Stimulated activated CD8-positive, alpha-beta memory T cell treated with anti-CD3 and anti-CD28 coated beads, Interleukin-15, amount 100 ng/mL, for 1 hour (primary cell): Measurements from ENCODE around the gene BAG3.
"Not testable (repeated sequence)": the region's sequence is repeated elsewhere in the genome, so short reads cannot be mapped to it uniquely, and the experiment has no call there.

Experiments
- DNase-seq: peaks from one replicate; pipeline ENCODE4 v3.0.0-alpha.2; 2020; ENCODE audit warnings: low read depth

Gene BAG3

DNA sequence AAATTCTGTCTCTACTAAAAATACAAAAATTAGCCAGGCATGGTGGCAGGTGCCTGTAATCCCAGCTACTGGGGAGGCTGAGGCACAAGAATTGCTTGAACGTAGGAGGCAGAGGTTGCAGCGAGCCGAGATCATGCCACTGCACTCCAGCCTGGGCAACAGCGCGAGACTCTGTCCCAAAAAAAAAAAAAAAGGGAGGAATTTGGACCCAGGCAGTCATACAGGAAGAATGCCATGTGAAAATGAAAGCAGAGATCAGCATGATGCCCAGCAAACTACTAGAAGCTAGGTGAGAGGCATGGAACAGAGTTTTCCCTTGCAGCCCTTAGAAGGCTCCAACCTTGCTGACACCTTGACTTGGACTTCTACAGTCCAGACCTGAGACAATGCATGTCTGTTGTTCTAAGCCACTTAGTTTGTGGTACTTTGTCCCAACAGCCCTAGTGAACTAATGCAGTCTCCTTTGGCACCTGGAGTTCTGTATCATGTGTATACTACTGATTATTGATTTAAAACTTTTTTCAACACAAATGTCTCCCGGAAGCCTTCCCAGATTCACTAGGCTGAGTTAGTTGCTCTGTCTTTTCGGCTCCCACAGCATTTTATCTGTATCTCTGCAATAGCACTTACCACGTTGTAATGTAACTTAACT, 10.2 kb upstream of the BAG3 start:
- DNase-seq = no peak

DNA sequence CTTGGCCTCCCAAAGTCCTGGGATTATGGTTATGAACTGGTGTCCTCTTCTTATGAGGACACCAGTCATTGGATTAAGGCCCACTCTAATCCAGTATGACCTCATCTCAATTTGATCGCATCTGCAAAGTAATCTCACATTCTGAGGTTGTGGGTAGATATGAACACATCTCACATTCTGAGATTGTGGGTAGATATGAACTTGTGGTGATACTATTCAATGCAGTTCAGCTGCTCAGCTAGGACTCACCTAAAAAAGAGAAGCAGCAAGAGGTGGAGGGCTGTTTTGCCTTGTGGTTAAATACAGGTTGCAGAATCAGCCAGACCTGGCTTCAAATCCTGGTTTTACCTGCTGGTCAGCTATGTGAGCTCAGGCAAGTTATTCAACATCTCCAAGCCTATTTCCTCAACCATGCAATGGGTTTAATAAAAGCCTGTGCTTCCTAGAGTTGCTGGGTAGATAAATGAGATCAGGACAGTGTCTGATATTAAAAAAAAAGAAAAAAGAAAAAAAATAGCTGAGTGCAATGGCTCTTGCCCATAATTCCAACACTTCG, 8.5 kb upstream of the BAG3 start:
- DNase-seq = no peak

DNA sequence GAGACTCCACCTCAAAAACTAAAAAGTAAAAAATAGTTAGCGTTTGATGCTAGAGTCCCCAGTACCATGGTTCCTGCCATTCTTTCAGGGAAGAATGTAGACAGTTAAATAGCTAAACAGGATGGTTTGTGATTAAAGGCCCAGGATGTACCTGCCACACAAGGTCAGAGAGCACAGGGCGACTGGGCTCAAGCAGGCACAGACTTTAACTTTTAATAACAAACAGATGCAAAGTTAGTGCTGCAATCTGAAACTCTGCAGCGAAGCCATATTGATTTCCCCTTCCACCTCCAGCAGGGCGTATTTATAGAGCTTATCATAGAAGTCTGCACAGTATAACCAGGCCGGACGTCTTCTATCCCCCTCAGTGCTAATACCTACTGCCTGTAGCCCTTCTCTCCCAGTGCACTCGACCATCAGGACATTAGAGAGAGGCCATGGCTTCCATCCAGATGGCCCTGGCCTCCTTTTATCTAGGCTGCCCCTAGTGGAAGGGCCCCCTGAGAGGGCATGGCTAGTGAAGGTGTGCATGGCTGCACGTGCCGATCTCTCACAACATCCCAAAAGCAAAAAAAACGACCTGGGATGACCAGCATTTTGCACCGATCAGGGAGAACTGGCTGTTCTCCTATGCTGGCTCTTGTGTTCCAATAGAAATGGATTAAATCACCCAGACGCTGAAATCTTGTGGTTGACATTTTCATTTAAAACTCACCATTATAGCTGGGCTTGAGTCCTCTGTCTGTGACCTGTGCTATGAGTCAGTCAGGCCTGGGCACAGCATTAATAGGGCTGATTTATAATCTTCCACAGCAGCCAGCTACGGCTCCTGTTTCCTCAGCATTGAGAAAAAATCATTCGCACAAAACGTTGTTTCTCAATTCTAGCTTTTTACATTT, 7.6 kb upstream of the BAG3 start:
- no peak for DNase-seq

DNA sequence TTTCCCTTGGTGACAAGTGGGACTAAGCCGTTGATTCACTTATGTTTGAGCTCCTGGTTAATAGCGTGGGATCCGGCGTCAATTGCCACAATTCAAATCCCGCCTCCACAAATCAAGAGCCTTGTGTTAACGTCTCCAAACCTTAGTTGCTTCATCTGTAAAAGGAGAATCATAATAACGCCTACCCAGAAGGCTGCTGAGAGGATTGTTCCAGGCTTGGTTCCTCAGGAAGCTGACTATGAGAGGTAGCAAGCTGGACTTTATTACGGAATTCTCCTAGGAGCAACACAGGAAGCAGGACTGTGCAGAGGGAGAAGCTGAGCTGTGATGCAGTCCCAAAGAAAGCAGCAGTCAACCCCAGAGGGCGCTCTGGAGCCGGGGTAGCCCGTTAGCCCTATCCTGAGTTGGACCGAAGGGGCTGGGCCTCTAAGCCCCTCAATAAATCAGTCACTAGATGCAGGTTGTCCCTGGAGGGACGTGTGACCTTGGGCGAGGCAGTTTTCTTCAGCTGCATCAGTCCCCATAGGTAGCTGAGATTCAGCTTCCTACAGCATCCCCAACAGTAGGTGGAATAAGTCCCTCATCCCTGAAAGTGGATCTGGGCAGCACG, 6.9 kb upstream of the BAG3 start:
- DNase-seq = no peak

DNA sequence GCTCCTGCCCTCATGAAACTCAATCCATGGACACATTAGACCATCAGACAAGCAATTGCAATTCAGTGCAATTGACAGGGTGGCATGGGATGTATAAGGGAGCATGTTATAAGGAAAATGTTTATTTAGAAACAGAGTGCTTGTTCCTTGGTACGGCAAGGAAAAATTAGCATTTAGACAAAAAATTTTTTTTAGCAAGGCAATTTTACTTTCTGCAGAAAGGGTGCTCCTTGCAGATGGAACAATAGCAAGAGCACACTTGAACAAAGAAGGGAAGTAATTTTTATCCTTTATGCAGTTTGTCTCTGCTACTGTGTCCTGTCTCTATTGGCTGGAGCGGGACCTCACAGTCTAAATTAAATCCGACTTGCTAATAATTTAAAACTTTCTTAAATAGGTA, 6.2 kb upstream of the BAG3 start:
- DNase-seq = no peak

DNA sequence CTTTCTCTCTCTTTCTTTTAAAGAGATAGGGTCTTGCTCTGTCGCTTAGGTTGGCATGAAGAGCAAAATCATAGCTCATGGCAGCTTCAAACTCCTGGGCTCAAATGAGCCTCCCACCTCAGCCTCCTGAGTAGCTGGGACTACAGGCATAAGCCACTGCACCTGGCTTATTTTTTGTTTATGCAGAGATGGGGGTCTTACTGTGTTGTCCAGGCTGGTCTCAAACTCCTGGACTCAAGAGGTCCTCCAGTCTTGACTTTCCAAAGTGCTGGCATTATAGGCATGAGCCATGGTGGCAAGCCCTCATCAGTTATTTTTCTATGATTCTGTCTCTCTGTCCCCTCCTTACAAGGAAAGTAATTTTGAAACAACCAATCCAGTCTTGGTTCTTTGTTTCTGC, 1.1 kb upstream of the BAG3 start:
- DNase-seq = no peak

DNA sequence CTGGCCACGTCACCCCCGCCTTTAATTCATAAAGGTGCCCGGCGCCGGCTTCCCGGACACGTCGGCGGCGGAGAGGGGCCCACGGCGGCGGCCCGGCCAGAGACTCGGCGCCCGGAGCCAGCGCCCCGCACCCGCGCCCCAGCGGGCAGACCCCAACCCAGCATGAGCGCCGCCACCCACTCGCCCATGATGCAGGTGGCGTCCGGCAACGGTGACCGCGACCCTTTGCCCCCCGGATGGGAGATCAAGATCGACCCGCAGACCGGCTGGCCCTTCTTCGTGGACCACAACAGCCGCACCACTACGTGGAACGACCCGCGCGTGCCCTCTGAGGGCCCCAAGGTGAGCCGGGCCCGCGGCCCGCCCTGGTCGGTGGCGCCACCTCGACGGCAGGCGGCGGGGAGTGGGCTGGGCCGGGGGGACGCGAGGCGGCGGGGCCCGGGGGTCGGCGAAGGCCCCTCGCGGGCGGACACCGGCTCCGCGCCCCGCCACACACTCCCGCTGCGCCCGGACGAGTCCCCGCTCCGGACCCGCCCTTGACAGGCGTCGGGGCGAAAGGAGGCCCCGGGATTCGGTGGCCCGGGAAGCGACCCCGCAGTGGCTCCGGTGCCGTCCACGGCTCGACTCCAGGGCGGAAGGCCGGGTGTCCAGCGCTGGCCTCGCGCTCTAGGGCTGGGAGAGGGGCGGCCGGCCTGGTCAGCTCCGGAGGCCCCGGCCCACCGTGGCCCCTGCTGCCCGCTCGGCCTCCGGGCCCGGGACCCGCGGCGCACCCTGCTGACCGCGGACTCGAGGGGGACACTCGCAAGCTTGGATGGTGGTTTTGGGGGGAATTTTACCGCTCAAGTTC, 557 bp downstream of the BAG3 start:
- DNase-seq = no peak

DNA sequence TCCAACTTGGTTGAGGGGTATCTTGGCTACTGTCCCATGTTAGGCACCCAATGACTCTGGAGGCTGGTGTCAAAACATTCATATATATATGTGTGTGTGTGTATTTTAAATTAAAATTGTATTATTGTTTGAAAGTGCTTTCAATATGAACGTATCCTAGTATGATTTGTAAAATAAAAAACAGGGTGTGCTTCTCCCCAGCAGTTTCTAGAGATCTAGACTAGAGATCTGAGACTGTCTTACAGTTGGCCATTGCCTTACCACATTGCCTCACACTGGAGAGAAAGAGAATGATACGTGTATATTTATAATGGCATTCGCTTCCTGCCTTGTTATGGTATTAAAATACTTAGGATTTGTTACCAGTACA, 1.2 kb downstream of the BAG3 start:
- no peak for DNase-seq

DNA sequence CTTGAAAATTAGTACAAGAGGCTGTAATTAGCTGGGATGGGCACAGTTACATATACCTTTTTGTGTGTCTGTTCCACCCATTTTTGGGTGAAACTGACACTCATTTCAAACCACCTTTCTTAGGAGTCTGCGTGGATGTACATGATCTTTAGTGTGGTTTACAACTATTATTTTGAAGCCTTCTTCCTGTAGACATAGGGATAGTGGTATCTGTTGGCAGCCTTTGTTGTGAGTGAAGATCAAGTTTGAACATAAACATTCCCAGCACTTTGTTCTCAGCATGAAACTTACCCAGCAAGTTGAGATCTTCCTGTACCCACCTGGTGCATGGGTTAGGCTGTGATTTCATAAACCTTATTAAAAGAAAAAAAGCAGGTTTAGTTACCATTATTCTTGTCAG, 2.0 kb downstream of the BAG3 start:
- DNase-seq = no peak

DNA sequence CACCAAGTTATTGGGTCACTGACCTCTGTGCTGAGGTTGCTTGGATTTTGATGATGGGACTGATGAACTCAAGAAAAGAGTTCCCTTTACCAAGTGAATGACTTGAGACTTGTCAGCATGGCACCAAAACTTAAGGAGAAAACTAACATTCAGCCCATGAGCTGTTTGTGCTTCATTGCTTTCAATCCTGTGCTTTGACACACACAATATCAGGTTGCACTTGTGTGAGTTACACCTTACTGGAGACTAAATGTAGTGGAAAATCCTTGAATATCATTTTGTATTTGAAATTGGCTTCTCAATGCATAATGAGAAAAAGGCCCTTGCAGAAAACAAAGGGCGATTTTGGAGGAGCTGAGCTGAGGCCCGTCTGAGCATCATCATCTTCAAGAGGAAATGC, 2.7 kb downstream of the BAG3 start:
- no peak for DNase-seq

DNA sequence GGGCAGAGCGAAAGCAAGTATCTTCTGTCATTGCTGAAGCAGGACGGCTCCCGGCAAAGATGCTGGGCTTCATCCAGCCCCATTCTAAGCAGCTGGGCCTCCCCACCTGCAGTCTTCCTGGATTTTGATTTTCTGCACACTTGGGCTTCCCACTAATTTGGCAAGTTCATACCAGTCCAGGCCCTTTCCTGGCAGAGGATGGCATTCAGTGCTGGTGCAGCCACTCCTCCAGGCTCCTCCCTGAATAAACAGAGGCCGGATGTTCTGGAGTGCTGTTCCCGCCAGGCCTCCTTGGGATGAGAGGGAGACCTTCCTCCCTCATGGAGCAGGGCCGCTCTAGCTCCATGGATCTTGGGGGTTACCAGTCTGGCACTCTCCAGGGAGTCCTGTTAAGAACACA, 3.4 kb downstream of the BAG3 start:
- no peak for DNase-seq

DNA sequence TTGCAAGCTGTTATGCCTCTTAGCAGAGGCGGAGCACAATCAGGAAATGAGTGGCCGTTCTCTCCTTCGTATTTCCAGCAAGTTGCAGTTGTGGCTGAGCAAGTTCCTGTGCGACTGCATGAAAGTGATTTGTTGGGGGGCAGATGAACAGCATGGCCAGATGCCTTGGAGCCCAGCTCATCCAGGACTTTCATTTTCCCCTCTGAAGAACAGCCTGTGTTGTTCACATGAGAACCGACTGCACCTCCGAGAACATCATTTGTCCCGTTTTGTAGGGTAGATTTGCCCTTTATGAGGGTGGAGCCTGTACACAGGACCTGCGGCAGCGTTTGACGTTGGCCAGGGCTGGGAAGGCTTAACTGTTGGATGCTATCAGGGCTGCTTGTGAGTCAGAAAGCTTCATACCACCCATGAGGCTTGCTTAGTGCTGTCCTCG, 4.4 kb downstream of the BAG3 start:
- no peak for DNase-seq

DNA sequence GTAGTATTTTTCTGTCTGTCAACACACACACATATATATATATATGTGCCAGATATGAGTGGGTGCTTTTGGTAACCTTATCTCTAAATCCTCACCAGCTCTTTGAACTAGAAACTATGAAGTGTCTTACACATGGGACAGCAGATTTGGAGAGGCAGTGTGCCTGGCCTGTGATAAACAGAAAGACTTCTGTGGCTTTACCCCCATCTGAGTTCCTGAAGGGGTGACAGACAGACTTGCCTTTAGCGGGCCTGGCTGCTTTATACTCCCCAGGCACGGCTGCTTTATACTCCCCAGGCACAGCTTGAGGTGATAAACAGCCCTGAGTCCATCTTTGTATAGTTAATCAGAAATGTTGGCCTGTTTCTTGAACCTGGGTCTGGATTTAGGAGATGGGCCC, 5.6 kb downstream of the BAG3 start:
- no peak for DNase-seq

DNA sequence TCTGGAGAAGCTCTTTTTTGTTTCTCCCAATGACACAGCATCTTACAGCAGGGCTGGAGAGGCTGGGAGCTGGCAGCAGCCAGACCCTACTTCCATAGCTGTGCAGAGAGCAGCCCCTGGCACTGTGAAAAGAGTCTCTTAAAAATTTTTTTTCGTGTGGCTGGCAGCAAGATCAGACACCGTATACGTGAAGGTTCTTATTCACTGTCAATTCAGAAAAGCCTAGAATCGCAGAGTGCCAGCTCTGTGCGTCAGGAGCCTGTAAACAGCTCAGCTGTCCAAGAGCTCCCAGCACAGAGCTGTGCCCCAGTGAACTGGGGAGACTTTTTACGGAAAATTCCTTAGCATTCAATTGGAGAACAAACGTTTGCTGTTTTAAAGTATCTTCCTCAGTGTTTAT, 6.5 kb downstream of the BAG3 start:
- no peak for DNase-seq

DNA sequence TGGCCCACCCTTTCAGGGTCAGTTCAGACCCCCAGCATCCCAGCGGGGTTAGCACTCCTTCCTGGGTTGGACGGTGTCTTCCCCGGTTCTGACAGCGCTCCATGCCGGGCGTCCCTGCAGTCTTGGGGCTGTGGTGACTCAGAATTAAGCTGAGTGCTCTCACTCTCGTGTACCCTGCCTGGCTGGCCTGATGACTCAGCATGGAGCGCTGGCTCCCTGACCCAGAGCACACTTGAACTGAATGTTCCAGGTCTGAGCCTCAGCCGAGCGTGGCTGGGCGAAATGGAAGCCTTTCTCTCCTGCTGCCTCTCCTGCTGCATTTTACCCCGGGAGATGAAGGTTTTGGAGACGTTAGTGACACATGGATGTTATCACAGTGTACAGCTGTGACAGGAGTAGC, 7.1 kb downstream of the BAG3 start:
- DNase-seq = no peak

DNA sequence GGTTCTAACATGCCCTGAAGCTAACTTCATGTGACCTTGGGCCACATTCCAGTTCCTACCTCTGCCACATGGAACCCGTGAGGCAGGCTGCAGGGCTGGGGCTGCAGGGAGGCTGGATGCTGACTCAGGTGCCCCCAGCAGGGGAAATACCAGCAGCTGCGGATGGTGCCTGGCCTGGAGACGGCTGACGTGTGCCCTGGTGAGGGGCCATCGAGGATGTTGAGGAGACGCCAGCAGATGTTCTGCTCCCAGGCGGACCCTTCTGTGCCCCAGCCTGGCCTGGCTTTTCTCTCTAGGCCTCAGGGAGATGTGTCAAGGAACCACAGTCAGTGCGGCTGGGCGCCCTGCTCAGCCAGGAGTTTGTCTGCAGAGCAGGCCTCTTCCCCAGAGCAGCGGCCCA, 8.8 kb downstream of the BAG3 start:
- no peak for DNase-seq

DNA sequence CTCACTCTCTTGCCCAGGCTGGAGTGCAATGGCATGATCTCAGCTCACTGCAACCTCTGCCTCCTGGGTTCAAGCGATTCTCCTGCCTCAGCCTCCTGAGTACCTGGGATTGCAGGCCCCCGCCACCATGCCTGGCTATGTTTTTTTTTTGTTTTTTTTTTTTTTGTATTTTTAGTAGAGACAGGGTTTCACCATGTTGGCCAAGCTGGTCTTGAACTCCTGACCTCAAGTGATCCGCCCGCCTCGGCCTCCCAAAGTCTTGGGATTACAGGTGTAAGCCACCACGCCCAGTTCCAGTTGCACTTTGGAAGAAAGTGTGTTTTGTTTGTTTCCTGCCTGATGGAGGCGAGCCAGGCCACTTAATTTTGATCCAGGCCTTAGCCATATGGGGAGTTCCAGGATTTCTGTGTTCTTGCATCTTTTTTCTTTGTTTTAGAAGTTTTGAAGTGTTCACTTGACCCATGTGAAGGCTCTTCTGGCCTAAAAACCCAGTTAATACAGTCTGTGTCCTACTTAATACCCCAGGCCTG, 11.0 kb downstream of the BAG3 start:
- not testable (repeated sequence) for DNase-seq

DNA sequence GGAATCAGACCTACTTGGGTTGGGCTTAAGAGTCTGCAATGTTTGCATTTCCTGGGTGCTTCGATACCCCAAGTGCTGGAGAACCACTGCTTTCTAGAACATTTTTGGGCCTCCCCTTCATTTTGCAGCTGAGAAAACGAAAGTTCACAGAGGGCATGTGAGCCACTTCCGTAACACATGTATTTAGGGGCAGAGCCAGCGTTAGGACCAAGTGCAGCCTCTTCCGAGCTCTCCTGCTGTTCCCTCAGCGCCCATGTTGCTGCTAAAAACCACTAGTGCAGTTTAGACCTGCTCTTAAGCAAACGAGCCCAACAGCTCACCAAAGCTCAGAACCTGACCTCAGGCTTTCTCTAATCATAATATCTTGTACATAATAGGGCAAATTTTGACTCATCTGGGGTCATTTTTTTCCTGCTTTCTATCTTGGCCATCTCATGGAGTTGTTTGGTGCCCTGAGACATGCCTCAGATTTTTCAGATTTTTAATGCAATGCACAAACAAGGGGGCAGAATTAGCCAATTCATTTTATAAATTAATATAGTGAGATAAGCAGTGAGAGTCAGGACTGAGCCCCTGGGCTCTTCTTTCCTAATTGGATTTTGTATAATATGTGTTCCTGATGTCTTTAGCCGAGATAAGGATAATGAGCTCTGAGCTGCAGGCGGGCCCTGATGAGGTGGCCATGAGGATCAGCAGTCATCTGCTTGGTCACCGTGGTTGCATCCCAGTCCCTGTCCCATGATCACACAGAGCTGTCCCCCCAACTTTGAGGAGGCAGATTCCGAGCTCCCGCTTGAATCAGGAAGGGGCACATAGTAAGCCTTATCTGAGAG, 12.9 kb downstream of the BAG3 start:
- no peak for DNase-seq

DNA sequence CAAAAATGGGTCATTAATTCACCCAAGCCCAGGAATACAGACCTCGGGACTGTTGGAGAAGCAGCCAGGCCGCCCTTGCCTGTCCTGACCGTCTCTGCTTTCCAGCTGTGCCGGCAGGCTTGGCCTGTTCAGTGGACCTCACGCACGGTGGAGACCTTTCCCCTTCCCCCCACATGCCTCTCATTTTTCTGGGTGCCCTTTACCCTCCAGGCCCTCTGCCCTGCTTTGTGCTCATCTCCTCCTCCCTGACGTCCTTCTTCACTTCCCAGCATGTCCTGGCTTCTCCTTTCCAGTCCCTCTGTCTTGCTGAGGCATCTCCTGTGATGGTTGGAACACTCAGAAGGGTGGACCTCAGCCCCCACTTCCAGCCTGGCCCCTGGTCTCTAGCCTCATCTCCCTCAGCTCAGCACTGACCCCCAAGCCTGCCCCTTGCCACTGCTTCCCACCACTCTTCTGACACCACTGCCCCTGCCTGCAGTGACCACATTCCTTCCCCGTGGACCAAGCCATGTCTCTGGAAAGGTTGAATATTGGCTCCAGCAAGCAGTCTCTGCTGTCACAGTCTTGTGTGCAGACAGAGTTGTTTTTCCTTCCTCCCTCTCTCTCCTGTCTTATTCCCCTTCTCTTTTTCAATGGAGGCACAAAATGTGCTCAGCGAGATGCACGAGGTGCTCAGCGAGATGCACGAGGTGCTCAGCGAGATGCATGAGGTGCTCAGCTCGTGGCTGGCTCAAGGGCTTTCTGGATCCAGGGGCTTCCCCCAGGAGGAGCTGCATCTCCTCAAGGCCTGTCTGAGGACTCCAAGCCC, 14.9 kb downstream of the BAG3 start:
- no peak for DNase-seq

DNA sequence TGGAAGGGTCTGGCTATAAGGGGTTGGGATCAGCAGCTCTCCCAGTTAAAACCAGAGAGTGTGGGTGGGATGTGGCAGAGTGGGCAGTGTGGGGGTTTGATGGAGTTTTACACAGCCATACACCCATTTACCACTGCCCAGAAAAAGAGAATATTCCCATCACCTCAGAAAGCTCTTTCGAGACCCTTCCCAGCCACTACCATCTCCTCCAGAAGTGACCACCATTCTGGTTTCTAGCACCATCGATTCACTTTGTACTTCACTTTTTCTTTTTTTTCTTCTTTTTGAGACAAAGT, 15.5 kb downstream of the BAG3 start:
- no peak for DNase-seq
